GM21576 (cell line): ENCODE measurements around the gene TRIM37.
"Not testable (repeated sequence)": the region's sequence is repeated elsewhere in the genome, so short reads cannot be mapped to it uniquely, and the experiment has no call there.

Source experiments
- ATAC-seq: cut with Tn5 transposase; IDR thresholded peaks from one replicate; pipeline ENCODE4 v1.9.1; 2021; ENCODE audit warnings: mild to moderate bottlenecking, moderate library complexity; ENCODE audit not compliant: unreplicated experiment

Gene TRIM37

DNA sequence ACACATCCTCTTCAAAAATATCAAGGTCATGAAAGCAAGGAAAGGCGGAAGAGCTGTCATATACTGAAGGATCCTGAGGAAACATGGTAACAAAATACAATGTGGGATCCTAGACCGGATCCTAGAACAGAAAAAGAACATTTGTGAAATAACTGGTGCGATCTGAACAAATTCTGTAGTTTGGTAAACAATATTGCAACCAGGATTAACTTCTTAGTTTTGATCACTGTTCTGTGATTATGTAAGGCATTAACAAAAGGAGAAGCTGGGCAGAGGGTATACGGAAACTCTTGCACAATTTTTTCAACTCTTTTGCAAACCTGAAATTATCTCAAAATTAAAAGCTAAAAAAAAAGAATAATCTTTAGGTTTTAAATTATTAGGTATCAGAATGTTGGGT is 109.7 kb downstream of the TRIM37 start:
- ATAC-seq = no peak

DNA sequence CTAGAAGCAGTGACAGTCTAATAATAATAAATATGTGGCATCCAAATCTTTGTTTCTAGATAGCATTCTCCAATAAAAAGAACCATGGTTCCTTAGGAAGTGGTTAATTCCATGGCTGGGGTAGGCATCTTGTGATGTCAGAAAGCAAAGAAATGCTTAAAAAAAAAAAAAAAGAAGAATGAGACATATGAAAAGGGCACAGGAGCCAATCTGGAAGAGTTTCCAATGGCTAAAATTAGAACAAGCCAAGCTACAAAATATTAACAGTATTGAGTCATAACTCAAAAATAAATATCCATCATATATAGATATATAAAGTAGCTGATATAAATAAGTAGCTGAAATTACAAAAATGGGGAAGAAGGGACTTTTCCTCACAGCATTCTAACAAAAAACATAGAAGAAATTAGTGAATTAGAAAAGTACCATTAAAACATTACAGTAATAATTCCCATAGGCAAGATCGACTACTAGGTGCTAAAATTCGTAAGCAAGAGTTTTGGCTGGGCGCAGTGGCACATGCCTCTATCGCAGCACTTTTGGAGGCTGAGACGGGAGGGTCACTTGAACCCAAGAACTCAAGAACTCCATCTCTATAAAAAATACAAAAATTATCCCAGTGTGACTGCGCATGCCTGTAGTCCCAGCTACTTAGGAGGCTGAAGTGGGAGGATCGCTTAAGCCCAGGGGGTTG is 111.3 kb downstream of the TRIM37 start:
- ATAC-seq = no peak

DNA sequence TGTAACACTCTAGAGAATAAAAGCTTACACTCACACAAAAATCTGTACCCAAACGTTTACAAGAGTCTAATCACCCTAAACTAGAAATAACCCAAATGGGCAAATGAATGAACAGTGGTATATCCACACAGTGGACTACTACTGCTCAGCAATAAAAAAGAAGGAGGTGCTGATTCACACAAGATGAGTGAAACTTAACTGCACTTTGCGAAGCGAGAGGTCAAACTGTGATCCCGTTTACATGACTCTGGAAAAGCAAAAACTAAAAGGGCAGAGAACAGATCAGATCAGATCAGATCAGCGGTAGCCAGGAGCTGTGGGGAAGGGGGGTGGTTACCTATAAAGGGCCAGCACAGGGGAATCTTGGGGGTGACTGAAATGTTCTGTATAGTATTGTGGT is 113.4 kb downstream of the TRIM37 start:
- ATAC-seq = no peak

DNA sequence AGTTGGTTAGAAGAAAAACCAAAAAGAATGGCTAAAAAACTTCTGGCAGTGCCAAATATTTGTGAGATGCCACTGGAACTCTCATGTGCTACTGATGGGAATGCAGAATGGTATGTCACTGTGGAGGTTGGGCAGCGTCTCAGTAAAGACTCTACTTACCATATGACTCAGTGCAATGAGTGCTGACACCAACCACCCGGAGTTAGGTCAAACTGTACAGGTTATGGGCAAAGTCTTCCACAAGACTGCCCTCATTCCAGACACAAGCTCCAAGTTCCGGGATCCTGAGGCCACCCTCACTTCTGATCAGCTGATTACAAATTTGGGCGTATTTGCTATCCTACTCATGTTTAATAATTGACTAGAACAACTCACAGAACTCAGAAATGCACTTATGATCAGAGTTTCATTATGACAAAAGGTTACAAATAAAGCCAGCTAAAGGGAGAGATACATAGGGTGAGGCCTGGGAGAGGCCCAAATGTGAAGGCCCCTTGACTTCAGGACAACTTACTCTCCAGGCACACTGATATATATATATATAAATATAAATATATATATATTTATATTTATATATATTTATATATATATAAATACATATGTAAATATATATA is 114.9 kb downstream of the TRIM37 start:
- ATAC-seq = peak; percentile 63

DNA sequence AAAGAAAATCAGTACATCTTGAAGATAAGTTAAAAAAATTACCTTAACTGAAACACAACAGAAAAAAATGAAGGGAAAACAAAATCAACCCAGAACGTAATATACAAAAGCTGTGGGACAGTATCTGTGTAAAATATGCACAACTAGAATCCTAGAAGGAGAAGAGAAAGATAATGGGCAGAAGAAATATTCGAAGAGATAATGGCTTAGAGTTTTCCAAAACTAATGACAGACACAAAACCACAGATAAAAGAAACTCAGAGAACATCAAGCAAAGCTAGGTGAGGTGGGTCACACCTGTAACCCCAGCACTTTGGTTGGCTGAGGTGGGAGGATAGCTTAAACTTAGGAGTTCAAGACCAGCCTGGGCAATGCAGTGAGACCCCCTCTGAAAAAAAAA is 117.1 kb downstream of the TRIM37 start:
- ATAC-seq = no peak

DNA sequence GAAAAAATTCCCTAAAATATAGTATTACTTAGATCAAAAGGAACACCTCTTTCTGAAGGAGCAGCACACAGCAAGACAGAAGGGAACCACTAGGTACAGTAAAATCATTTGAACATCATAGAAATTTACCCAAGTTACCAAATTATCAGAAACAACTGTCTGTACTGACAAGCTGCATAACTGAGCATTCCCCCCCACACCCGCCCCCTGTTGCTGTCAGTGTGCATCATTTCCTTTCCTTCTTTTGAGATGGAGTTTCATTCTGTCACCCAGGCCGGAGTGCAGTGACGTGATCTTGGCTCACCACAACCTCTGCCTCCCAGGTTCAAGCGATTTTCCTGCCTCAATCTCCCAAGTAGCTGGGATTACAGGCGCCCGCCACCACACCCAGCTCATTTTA is 120.7 kb downstream of the TRIM37 start:
- no peak for ATAC-seq

DNA sequence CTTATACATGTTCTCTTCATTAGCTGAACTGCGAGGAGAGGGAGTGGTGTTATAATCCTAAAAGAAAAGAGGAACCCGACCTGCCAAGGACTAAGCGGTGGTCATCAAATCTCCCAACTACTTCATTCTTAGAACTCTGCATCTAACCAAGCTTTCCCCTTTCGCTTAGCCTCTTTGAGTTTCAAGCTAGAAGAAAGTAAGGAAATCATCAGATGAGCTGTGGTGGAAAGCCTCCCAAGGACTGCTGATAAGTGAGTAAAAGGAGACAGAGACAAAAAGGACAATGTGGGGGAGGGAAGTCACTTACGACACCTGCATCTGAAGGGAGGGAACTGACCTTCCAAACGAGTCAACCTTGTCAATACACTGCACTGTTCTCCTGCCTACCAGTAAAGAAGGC is 121.3 kb downstream of the TRIM37 start:
- no peak for ATAC-seq

DNA sequence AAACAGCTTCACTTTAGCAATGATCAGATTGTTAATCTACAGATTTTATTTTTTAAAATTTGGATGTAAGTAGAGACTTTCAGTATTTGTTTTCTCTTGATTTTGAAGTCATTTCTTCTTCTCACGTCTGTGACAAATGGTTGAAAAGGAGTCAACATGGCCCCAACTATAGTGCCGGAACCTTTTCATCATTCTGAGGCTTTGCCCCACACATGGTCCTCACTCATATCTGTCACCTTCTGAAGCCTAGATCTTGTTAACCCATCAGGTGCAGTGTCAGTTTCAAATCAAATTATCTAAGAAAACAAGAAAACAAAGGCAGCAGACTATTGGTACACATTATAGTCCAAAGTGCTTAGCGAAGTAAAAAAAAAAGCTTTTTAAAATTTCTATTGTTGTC is 124.1 kb downstream of the TRIM37 start:
- no peak for ATAC-seq

DNA sequence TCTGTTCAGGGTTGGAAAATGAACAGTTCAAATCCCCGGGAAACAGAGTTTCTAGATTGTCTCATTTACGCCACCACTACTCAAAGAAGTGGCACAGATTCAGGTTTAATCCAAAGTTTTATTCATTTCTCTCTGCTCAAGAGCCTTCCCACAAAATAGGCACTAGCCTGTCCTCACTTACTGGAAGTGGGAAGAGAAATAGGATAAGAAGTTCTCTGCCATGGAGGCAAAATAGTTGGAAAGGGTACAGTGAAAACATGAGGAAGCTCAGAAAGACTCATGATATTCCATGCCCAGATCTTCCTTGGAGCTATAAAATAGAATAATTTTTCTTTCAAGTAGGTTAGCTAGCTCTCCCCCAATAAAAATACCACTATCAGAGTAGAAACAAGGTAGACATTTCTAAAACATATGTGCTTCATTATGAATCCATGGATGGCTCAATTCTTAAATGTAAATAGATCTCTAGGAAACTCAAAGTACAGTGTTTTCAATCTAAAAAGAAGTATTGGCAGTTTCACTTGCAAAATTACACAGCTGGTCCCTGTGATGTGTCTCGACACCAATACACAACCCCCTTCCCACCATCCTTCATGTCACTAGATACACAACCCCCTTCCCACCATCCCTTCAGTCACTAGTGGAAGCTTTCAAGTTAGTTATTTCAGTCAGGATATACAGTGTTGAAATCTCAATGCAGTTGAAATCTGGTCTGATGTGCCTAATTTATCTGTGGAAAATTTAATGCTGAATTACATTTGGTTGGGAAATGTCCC is 125.8 kb downstream of the TRIM37 start:
- ATAC-seq = no peak

DNA sequence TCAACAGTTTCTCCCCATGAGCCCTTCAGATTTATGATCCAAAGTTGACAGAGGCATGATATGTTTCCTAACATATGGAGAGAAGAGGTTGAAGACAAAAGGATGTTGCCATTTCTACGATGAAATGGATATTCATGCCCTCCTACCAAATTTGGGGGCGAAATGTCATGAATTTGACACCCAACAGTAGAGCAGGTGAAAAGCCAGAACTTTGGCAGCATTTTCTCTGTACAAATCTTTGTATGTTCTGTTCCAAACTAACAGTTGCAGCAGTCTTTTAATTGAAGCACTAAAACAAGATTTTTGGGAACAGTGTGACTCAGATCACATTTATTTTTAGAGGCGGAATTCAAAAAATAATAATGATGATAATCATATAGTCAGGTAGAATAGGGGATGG is 130.1 kb downstream of the TRIM37 start:
- no peak for ATAC-seq

DNA sequence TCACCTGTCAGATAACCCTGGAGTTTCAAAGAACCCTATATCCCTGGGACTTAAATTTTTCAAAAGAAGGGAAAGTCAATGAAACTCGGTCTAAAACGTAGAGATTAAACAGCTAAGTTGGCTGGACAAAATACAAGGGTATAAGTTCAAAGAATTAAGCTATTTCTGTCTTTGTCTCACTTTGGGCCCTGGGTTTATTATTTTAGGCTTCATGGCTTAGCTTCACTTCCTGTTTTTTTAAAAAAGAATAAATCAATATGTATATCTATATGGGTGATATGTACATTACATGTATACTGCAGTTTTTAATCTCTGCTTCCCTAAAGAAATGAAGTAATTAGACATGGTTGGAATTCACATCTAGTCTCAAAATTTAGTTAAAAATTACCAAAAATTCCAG is 132.3 kb downstream of the TRIM37 start:
- no peak for ATAC-seq

DNA sequence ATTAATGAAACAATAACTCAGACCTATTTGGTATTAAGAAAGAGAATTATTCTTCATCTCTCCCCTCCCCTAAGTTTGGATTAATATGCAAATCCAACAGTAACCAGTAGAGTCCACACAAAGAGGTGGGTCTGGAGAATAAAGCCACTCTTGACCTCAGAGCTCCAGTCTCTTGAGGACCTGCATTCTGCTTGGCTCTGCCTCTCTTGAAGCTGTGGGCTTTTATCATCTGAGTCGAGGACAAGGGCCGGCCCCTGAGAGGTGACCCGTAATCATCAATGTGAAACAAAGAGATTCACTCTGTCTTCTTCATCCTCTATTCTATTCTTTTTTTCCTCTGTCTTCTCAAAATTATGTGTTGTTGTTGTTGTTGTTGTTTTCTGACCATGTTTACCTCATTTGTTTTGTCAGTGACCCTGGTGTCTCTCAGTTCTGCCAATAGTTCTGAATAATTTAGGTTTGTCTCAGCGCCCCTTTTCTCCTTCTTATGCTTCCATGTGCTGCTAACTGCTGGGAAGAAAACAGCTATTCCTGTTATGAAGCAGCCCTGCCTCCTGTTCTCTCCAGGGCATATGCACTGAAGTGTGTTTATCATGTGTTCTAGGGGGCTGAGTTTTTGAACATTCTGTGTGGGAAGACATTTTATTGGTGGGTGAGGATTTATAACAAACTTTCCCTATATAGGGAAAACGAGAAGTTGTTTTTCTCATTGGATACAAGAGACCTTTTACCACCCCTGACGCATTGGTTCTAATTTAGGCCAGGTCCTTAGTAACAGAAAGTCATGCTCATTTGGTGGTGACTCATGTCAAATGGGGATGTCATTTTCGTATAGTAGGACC is 135.8 kb downstream of the TRIM37 start:
- no peak for ATAC-seq

DNA sequence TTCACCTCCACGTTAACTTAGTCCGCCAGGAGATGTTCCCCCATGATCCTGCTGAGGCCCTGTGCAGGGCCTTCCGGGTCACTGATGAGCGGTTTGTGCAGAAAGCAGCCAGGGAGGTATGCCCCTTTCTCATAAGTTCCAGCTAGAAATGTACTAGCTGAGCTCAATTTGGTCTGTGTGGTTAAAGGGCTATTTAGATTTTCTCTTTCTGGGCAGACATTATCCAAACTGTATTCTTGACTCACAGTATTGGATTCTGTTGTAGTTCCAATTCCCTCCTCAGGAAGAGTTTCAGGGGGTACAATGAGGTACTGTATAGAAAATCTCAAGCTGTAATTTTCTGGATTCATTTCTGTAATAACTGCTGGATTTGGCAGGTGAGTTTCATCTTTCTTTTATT is 137.1 kb downstream of the TRIM37 start:
- no peak for ATAC-seq

DNA sequence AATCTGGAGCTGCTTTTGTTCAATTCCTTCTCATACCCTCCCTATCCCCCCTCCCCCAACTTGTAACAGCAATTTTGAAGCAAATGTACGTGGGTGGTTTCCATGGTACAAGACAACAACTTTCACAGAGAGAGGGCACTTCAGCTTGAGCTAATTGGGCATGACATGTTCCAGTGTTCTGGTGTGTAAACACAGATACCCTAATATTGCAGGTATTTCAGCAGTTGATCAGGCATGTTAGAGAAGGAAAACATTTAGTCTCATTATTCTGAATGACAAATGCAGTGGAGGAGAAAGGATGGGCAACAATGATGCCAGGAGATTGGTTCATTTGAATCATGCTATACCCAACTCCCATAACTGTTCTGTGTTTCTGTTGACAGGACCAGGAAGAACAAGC is 137.5 kb downstream of the TRIM37 start:
- ATAC-seq = no peak

DNA sequence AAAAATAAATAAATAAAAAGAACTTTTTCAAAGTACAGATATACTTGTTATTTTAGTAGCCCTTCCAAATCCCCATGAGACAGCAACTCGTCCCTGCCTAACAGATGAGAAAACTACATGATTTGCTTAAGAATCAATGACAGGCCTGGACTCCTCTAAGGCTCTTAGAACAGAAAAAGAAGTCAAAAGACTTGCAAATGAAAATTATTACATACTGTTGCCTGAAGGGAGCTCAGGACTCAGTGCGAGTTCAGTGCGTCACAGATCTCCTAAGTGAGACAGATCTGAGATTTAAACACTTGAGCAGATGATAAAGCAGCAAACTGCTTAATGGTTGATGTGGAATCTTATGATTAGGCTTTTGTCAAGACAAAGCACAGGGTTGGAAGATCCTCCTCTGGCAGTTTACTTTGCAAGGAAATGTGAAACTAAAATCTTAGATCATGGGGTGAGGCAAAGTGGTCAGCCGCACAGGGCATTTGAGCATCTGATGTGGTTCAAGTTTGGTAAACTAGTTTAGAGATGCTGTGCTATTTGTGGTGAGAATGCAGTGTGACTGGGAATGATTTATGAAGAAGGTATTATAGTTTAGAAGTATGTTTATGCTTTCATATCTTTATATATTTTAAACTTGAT is 138.1 kb downstream of the TRIM37 start:
- no peak for ATAC-seq

DNA sequence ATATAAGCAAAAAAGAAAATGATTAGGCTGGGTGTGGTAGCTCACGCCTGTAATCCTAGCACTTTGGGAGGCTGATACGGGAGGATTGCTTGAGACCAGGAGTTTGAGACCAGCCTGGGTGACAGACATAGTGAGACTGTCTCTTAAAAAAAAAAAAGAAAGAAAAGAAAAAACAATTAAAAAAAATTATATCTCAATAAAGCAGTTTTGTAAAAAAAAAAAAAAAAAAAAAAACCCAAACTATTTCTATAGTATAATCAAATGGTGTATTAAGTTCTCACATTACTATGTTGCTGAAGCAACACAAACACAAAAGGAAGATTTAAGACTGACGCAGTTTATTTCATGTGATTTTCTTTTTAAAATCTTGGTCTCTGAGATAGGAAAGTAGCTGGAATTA is 140.5 kb downstream of the TRIM37 start:
- ATAC-seq = no peak

DNA sequence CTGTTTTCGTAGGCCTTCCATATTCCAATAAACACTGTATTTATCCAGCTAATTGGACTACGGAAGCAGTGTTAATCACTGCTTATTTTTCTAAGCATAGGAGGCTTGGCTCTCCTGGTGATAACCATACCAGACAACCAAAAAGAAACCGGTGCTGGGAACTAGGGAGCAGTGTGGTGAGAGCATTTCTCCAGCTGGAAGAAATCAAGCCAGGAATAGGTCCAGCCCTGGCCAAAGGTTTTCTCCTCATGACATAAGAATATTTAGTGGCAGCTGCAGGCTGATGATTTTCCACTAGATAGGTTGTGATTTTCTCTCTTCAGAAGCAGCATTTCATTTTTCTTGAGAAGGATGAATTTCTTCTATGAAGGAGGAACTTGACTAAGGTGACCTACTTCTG is 141.5 kb downstream of the TRIM37 start:
- no peak for ATAC-seq

DNA sequence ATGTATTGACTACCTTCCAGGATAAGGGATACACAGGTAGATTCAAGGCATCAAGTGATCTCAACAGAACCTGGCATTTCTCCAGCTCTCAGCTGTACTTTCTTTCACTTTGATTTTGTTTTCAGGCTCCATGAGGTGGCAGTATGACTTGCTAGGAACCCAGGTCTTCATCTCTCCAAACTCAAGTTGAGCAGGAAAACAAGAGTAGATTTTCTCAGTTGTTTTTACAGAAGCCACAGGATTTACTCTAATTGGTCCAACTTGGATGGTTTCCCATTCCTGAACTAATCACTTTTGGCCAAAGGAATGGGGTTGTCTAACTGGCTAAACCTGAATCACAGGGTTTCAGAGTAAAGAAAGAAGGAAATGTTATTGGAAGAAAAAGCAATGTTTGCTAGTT is 146.6 kb downstream of the TRIM37 start:
- no peak for ATAC-seq

DNA sequence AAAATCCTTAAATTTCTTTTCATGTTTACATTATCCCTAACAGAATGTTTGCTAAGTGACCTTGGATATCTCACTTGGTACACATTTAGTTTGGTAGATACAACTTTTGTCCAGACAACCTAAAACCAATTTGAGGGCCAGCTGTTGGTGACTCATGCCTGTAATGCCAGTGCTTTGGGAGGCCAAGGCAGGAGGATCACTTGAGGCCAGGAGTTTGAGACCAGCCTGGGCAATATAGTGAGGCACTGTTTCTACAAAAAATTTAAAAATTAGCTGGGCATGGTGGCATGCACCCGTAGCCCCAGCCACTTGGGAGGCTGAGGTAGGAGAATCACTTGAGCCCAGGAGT is 149.0 kb downstream of the TRIM37 start:
- ATAC-seq = not testable (repeated sequence)

DNA sequence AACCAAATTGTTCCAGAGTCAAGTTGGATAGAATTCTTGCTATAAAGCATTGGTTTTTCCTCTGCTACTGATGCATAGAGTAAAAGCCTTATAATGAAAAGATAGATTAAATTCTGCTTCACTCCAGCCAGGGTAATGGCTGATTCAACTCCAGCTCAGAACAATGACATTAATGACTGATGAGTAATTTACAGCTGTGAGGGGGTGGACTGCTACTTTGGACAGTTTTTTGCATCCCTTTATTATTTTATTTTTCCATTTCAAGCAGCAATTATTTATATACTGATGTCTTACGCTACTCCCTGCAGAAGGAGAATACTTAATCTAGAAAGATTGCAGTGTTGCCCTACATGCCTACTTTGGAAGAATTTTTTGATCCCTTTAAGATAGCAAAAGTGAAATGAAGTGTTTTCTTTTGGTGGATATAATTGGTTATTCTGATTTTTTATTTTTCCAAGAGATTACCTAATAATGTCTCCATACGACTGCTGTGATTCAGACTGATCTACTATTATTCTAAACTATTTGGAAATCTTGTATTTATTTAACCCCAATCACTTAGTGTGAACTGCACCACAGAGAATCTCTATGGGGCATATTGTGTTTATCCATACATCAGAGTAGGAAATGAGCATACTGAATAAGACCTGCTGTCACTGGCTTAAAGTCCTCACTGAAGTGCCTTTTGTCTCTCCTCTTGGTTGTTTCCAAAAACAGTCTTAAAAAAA is 149.5 kb downstream of the TRIM37 start:
- ATAC-seq = no peak
